ENCODE results near the gene C6orf15.

GRCh38 chr6:31098449-31098938 lies 13.9 kb downstream of the C6orf15 start:
- TF ChIP-seq CTCF (IDR thresholded peaks at IDR 0.05) = no peak
- no peak for TF ChIP-seq EZH2 (IDR thresholded peaks at IDR 0.05)
